Spleen (tissue), 11 donors: ENCODE results near the gene SEC24C. TPM values are rescaled to one million over a fixed set of nuclear protein-coding genes. Genes with fewer than 3 reads are reported as not detected.

ENCODE experiments used
- DNase-seq: peaks from one replicate; pipeline ENCODE4 v3.0.0-alpha.2; 2020
- H3K27ac ChIP-seq, 8 donors: fragments of 200-600 bp; sonication (generic) in 7 of 8; 1 replicate in 4 of 8; 2 replicates in 4 of 8; pipeline versions ENCODE4 v1.5.0 to v1.8.0; 2016 to 2021; ENCODE audit warnings: inconsistent platforms in 4 of 8, mild to moderate bottlenecking in 4 of 8, moderate library complexity in 1 of 8
- H3K27me3 ChIP-seq, 7 donors: fragments of 200-600 bp; sonication (generic) in 6 of 7; replicated peaks in 1 of 7; 1 replicate in 4 of 7; 2 replicates in 3 of 7; pipeline versions ENCODE4 v1.5.0 to v1.8.0; 2016 to 2021; ENCODE audit warnings: inconsistent platforms in 3 of 7, mild to moderate bottlenecking in 1 of 7
- H3K36me3 ChIP-seq, 6 donors: fragments of 200-600 bp; sonication (generic) in 5 of 6; 1 replicate in 4 of 6; 2 replicates in 2 of 6; pipeline versions ENCODE4 v1.5.0 to v1.8.0; 2016 to 2021; ENCODE audit warnings: inconsistent platforms in 2 of 6
- H3K4me1 ChIP-seq, 6 donors: fragments of 200-600 bp; sonication (generic) in 5 of 6; 1 replicate in 3 of 6; 2 replicates in 3 of 6; pipeline versions ENCODE4 v1.5.0 to v1.8.0; 2016 to 2021; ENCODE audit warnings: inconsistent platforms in 3 of 6
- H3K4me3 ChIP-seq, 8 donors: fragments of 200-600 bp; sonication (generic) in 7 of 8; 1 replicate in 4 of 8; 2 replicates in 4 of 8; pipeline versions ENCODE4 v1.5.0 to v1.8.0; 2016 to 2021; ENCODE audit warnings: inconsistent platforms in 4 of 8, mild to moderate bottlenecking in 4 of 8, moderate library complexity in 2 of 8
- H3K9me3 ChIP-seq, 8 donors: fragments of 200-600 bp; sonication (generic) in 7 of 8; 1 replicate in 4 of 8; 2 replicates in 4 of 8; pipeline versions ENCODE4 v1.5.0 to v1.8.0; 2016 to 2021; ENCODE audit warnings: inconsistent platforms in 4 of 8
- POLR2A ChIP-seq, 3 donors: fragments of 450-650 bp; IDR thresholded peaks; one replicate each; pipeline ENCODE4 v1.5.1; 2017; ENCODE audit warnings: antibody characterized with exemption in 3 of 3, mild to moderate bottlenecking in 1 of 3
- POLR2AphosphoS5 ChIP-seq, 3 donors: sonication (generic); formaldehyde crosslinking; IDR thresholded peaks; one replicate each; pipeline ENCODE4 v1.5.1; 2017; ENCODE audit warnings: antibody characterized with exemption in 3 of 3
- WGBS, 5 donors: extraction: QIAGEN DNeasy Blood & Tissue Kit in 3 of 5; methylation state at CpG; one replicate each; pipeline versions ENCODE4 v1.1.5 to v1.1.7; 2013 to 2018; 5-methylcytosine and 5-hydroxymethylcytosine counted together
- intact Hi-C: fragments of 100-400 bp; cut with DNase I; formaldehyde crosslinking; loops from one replicate; pipeline ENCODE4 v1.15.0; 2023; ENCODE audit warnings: low total_unique reads
- polyA plus RNA-seq, 3 donors: library from polyadenylated mRNA; stranded (reverse); fragments of 200-250 nt; gene quantifications; one replicate each; pipeline ENCODE4 v1.2.1, GENCODE V29; 2013
- total RNA-seq, 7 donors: library from RNA; depleted of rRNA in 3 of 7; stranded (reverse); fragments of >200 nt in 3 of 7; fragmentation: NEBNext Ultra II Directional in 4 of 7; extraction: Animal tissue kit (Norgen Biotek cat#: 25700) in 4 of 7; gene quantifications; one replicate each; pipeline versions ENCODE4 v1.1.0 to v1.2.1, GENCODE V29; 2016 to 2021
- TF ChIP-seq, protein P1 (sequence below), 11 experiments: fragments of 200-600 bp in 7 of 11; fragments of 450-650 bp in 4 of 11; sonication (generic) in 4 of 11; IDR thresholded peaks in 8 of 11; conservative IDR thresholded peaks in 3 of 11; 1 replicate in 7 of 11; 2 replicates in 4 of 11; pipeline versions ENCODE4 v1.4.0 to v1.8.0; 2016 to 2021; ENCODE audit warnings: antibody characterized with exemption in 11 of 11, inconsistent platforms in 4 of 11, mild to moderate bottlenecking in 1 of 11
- donor health status: healthy with polysubstance abuse.
- donor health status: DM: no; HTN: no; CAD: no; lungs with moderate emphysema.
- donor health status: DM: no; HTN: no; CAD: no.
- donor health status: Bipolar disorder and iron deficiency.
- donor health status: healthy.
- donor health status: DM: no; HTN: no; CAD: no.
- donor health status: DM: yes; HTN: yes; CAD: no.

The SEC24C gene
- total and polyA plus RNA-seq, 10 donors, result 20.4 to 75.6 (median 62.4) TPM

DNA sequence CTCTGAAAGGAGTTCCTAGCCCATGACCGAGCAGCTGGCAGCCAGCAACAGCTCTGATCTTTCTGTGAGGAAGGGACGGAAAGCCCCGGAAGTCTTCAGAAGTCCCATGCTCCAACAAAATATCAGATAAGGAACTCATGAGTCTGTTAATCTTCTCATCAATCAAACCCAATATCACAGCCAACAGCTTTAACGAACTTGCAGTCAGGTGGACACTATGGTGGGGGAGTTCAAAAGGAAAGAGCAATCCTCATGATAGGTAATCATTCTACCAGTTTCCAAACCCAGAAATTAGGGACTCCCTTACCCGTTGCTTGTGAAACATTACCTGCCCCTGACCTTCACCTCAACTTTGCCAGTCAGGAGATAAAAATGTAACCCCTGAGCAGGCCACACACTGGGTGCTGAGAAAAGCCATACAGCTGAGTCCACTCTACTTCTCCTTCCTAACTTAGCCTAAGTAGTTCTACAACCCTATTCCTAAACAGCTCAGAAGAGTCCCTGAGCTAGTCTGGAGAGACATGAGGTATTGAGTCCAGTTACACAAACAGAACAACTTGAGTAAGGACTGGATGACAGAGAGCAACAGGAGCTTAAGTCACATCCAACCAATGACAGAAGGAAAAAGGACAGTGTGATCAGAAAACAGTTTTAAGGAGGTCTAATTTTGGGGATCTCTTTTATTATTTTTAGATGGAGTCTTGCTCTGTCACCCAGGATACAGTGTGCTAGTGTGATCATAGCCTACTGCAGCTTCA lies 65.1 kb downstream of the SEC24C start:
- H3K36me3 ChIP-seq, result peaks cover 0 to 76% (median 49%) of the 10 kb centered on the region in 6 donors
- WGBS, 5 donors, result 61 to 80% (median 74%) methylated on average over 5 of the region's 5 CpGs
- H3K27ac ChIP-seq, result peak overlapping the region in 4 of 8 donors; percentile 95 to 100 (median 99)
- TF ChIP-seq POLR2A (IDR thresholded peaks at IDR 0.05) (no peak), POLR2AphosphoS5 (IDR thresholded peaks at IDR 0.05) (no peak)
- TF ChIP-seq, protein P1, sequence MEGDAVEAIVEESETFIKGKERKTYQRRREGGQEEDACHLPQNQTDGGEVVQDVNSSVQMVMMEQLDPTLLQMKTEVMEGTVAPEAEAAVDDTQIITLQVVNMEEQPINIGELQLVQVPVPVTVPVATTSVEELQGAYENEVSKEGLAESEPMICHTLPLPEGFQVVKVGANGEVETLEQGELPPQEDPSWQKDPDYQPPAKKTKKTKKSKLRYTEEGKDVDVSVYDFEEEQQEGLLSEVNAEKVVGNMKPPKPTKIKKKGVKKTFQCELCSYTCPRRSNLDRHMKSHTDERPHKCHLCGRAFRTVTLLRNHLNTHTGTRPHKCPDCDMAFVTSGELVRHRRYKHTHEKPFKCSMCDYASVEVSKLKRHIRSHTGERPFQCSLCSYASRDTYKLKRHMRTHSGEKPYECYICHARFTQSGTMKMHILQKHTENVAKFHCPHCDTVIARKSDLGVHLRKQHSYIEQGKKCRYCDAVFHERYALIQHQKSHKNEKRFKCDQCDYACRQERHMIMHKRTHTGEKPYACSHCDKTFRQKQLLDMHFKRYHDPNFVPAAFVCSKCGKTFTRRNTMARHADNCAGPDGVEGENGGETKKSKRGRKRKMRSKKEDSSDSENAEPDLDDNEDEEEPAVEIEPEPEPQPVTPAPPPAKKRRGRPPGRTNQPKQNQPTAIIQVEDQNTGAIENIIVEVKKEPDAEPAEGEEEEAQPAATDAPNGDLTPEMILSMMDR (IDR thresholded peaks at IDR 0.05 in 8 of 11, conservative IDR thresholded peaks at IDR 0.05 in 3 of 11), result no peak
- DNase-seq, result no peak
- H3K27me3 ChIP-seq, result no peaks in the 10 kb centered on the region
- H3K4me3 ChIP-seq, result peak overlapping the region in 2 of 8 donors; percentile 94 to 98
- H3K4me1 ChIP-seq, result peaks cover 18 to 80% (median 54%) of the 10 kb centered on the region in 6 donors
- no peaks in the 10 kb centered on the region for H3K9me3 ChIP-seq
- intact Hi-C loops, result no loop called here

DNA sequence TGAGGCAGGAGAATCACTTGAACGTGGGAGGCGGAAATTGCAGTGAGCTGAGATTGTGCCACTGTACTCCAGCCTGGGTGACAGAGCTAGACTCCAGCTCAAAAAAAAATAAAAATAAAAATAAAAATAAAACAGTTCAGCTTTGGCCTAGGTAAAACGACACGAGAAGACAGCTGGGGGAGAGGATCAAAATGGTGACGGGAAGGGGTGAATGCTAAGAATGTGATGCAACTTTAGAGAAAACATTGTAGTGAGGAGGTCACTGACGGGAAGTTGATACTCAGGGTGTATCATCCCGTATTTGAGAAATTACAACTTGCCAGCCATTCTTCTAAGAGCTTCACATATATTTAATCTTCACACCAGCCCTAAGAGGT lies 66.2 kb downstream of the SEC24C start:
- H3K4me1 ChIP-seq, result peaks cover 18 to 80% (median 52%) of the 10 kb centered on the region in 6 donors
- H3K27ac ChIP-seq, result peak overlapping the region; percentile 90 to 100 (median 98)
- H3K36me3 ChIP-seq, result peaks cover 0 to 76% (median 44%) of the 10 kb centered on the region in 6 donors
- TF ChIP-seq POLR2AphosphoS5 (IDR thresholded peaks at IDR 0.05) (no peak), POLR2A (IDR thresholded peaks at IDR 0.05) (no peak)
- TF ChIP-seq, protein P1 (IDR thresholded peaks at IDR 0.05 in 8 of 11, conservative IDR thresholded peaks at IDR 0.05 in 3 of 11), result no peak
- no peaks in the 10 kb centered on the region for H3K9me3 ChIP-seq
- no peaks in the 10 kb centered on the region for H3K27me3 ChIP-seq
- intact Hi-C loops, result no loop called here
- peak overlapping the region; percentile 68 to 98 (median 89) for H3K4me3 ChIP-seq
- 44 to 71% (median 49%) methylated on average over 7 of the region's 7 CpGs for WGBS, 5 donors
- no peak for DNase-seq

DNA sequence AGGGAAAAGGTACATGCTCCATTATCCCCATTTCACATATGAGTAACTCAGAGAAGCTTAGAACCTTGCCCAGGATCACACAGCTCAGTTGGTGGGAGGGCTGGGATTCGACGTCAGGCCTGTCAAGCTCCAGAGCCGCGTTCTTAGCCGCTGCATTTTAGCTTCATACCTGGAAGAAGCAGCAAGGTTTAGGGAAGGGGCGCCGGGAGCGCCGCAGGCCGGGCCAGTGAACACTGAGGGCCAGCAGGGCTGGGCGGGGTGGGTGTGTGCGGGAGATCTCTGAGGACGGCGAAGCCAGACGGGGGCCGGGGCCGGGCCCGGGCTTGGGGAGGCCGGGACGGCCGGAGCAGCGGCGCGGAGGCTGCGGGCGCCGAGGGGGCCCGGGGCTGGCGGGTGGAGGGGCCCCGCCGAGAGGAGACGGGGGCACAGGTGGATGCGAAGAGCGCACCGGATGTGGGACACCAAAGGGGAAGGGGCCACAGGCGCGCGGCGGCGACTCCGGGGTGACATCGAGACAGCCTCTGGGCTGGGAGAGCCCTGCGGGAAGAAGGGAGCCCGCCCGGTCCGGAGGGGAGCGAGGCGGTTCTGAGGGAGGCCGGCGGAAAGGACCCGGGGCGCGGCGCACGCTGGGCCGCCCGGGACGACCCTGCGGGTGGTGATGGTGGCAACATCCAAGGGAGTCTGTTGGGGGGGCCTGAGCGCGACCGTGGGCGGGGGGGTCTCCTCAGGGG lies 66.7 kb downstream of the SEC24C start:
- peaks cover 0 to 76% (median 39%) of the 10 kb centered on the region in 6 donors for H3K36me3 ChIP-seq
- DNase-seq, result peak; percentile 95
- intact Hi-C loops, result no loop called here
- H3K27me3 ChIP-seq, result no peaks in the 10 kb centered on the region
- H3K27ac ChIP-seq, result peak overlapping the region; percentile 90 to 100 (median 98)
- WGBS, 5 donors, result 1% methylated on average over 50 to 63 of the region's 63 CpGs
- H3K9me3 ChIP-seq, result no peaks in the 10 kb centered on the region
- TF ChIP-seq POLR2AphosphoS5 (IDR thresholded peaks at IDR 0.05), result no peak
- TF ChIP-seq, protein P1 (IDR thresholded peaks at IDR 0.05 in 8 of 11, conservative IDR thresholded peaks at IDR 0.05 in 3 of 11), result no peak
- no peak for TF ChIP-seq POLR2A (IDR thresholded peaks at IDR 0.05)
- peaks cover 18 to 80% (median 54%) of the 10 kb centered on the region in 6 donors for H3K4me1 ChIP-seq
- peak overlapping the region; percentile 68 to 98 (median 89) for H3K4me3 ChIP-seq

DNA sequence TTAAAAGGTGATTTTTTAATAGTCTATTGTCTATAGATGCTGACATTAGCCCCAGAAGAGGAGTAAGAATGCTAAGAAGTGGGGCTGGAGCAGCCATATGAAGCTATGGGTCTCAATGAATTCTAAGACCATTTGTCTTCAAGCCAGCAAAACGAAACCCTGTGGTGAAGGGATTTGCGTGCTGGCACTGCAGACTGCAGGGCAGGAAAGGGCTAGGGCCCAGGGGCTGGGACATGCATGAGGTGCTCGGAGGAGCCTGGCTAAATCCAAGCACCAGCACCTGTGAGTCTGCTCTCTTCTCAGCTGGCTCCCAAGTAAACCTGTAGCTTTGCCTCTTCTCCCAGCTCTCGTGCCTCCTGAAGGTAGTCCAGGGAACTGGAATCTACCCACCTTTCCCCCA lies 68.5 kb downstream of the SEC24C start:
- Histone ChIP-seq H3K4me1 (peaks cover 11 to 80% (median 43%) of the 10 kb centered on the region in 6 donors), H3K36me3 (peaks cover 0 to 76% (median 32%) of the 10 kb centered on the region in 6 donors), H3K27me3 (no peaks in the 10 kb centered on the region), H3K9me3 (no peaks in the 10 kb centered on the region), H3K4me3 (no peak overlapping the region), H3K27ac (peak overlapping the region in 7 of 8 donors; percentile 27 to 100 (median 98))
- 91 to 98% (median 94%) methylated on average over 4 of the region's 4 CpGs for WGBS, 5 donors
- intact Hi-C loops, result no loop called here
- peak; percentile 77 for DNase-seq
- TF ChIP-seq POLR2AphosphoS5 (IDR thresholded peaks at IDR 0.05) (no peak), POLR2A (IDR thresholded peaks at IDR 0.05) (no peak)
- TF ChIP-seq, protein P1 (IDR thresholded peaks at IDR 0.05 in 8 of 11, conservative IDR thresholded peaks at IDR 0.05 in 3 of 11), result no peak
